GM11168 (cell line): Measurements from ENCODE around the gene B3GAT1.
"Not testable (repeated sequence)": the region's sequence is repeated elsewhere in the genome, so short reads cannot be mapped to it uniquely, and the experiment has no call there.

Source experiments
- in situ Hi-C: fragments of 300-500 bp; cut with MboI; formaldehyde crosslinking; loops from one replicate; pipeline ENCODE4 v1.12.0; 2022; ENCODE audit warnings: low sequenced_read_pairs; ENCODE audit not compliant: unreplicated experiment

Gene B3GAT1

GRCh38 chr11:134360050-134360835 lies 51.8 kb downstream of the B3GAT1 start:
- in situ Hi-C loops, result no loop called here

- in situ Hi-C loops, result no loop called here
These were observed 52.4 kb downstream of the B3GAT1 start for GRCh38 chr11:134359646-134360045.

GRCh38 chr11:134358856-134359490 lies 53.1 kb downstream of the B3GAT1 start:
- in situ Hi-C loops, result no loop called here

- in situ Hi-C loops, result no loop called here
These were observed 53.7 kb downstream of the B3GAT1 start for GRCh38 chr11:134358165-134358855.

- in situ Hi-C loops, result no loop called here
These were observed 54.5 kb downstream of the B3GAT1 start for GRCh38 chr11:134357545-134357839.

- in situ Hi-C loops, result no loop called here
These were observed 55.1 kb downstream of the B3GAT1 start for GRCh38 chr11:134356656-134357544.

GRCh38 chr11:134355656-134356055 lies 56.4 kb downstream of the B3GAT1 start:
- in situ Hi-C loops, result no loop called here

- in situ Hi-C loops, result no loop called here
These were observed 56.9 kb downstream of the B3GAT1 start for GRCh38 chr11:134355136-134355535.

GRCh38 chr11:134352111-134352510 lies 59.9 kb downstream of the B3GAT1 start:
- in situ Hi-C loops, result no loop called here

GRCh38 chr11:134350381-134350780 lies 61.7 kb downstream of the B3GAT1 start:
- in situ Hi-C loops, result no loop called here

GRCh38 chr11:134349802-134350355 lies 62.2 kb downstream of the B3GAT1 start:
- in situ Hi-C loops, result no loop called here

- in situ Hi-C loops, result no loop called here
These were observed 62.8 kb downstream of the B3GAT1 start for GRCh38 chr11:134349109-134349801.

- in situ Hi-C loops, result no loop called here
These were observed 64.6 kb downstream of the B3GAT1 start for GRCh38 chr11:134347441-134347840.

GRCh38 chr11:134346976-134347350 lies 65.1 kb downstream of the B3GAT1 start:
- in situ Hi-C loops, result no loop called here

- in situ Hi-C loops, result no loop called here
These were observed 65.7 kb downstream of the B3GAT1 start for GRCh38 chr11:134346101-134346975.

- in situ Hi-C loops, result no loop called here
These were observed 66.8 kb downstream of the B3GAT1 start for GRCh38 chr11:134345237-134345550.

- in situ Hi-C loops, result not testable (repeated sequence)
These were observed 67.4 kb downstream of the B3GAT1 start for GRCh38 chr11:134344497-134345236.

- in situ Hi-C loops, result no loop called here
These were observed 68.4 kb downstream of the B3GAT1 start for GRCh38 chr11:134343646-134344045.
